HEK293 (cell line): ENCODE data around the gene SORBS2.
A peak's percentile ranks its signal among the peaks of the same experiment; 100 is the strongest.

ENCODE experiments used
- CTCF ChIA-PET: fragments of 350-600 bp; formaldehyde crosslinking; extraction: SDS; loops from one replicate; lab custom pipeline; 2021; ENCODE audit warnings: antibody characterized with exemption; lab: Yijun Ruan, JAX
- POLR2A ChIA-PET: fragments of 300-600 bp; formaldehyde crosslinking; extraction: SDS; loops from one replicate; lab custom pipeline; 2020; ENCODE audit warnings: antibody characterized with exemption, inconsistent platforms; lab: Yijun Ruan, JAX
- H3K27ac ChIP-seq: fragments of 200-500 bp; sonication (Bioruptor generic); 2 replicates; pipeline ENCODE4 v1.5.1; 2014; ENCODE audit warnings: low read depth, low read length, control low read depth, inconsistent platforms; ENCODE audit errors: extremely low read depth
- H3K36me3 ChIP-seq, 2 experiments: fragments of 200-500 bp in 1 of 2; sonication (Bioruptor generic) in 1 of 2; 1 replicate in 1 of 2; 2 replicates in 1 of 2; pipeline ENCODE4 v1.5.1; 2014 to 2017; ENCODE audit warnings: inconsistent platforms in 2 of 2, low read length in 2 of 2; ENCODE audit not compliant: control insufficient read depth in 2 of 2, insufficient read depth in 1 of 2
- H3K4me1 ChIP-seq: fragments of 200-500 bp; sonication (Bioruptor generic); 2 replicates; pipeline ENCODE4 v1.5.1; 2014; ENCODE audit warnings: mild to moderate bottlenecking, low read length, inconsistent platforms; ENCODE audit not compliant: control insufficient read depth, insufficient read depth
- H3K4me3 ChIP-seq: 2 replicates; pipeline ENCODE4 v1.5.1; 2011; ENCODE audit warnings: low read depth, mild to moderate bottlenecking, control low read depth, low read length, moderate library complexity
- H3K9me3 ChIP-seq: fragments of 200-500 bp; sonication (Bioruptor generic); 2 replicates; pipeline ENCODE4 v1.5.1; 2014; ENCODE audit warnings: low read depth, low read length, inconsistent platforms; ENCODE audit not compliant: control insufficient read depth, insufficient read depth
- GLI4 ChIP-seq: fragments of 450-650 bp; formaldehyde crosslinking; IDR thresholded peaks from 2 replicates; pipeline ENCODE4 v1.5.1; 2016; ENCODE audit warnings: missing biosample characterization, missing genetic modification characterization
- HOXC10 ChIP-seq: sonication (generic); formaldehyde crosslinking; IDR thresholded peaks from 2 replicates; pipeline ENCODE4 v1.8.1; 2023; ENCODE audit warnings: mild to moderate bottlenecking, missing genetic modification reagents
- IKZF3 ChIP-seq: fragments of 450-650 bp; IDR thresholded peaks from 2 replicates; pipeline ENCODE4 v1.5.0; 2018; ENCODE audit warnings: missing biosample characterization, mild to moderate bottlenecking, missing genetic modification characterization, moderate library complexity
- KLF9 ChIP-seq: fragments of 450-650 bp; formaldehyde crosslinking; IDR thresholded peaks from 2 replicates; pipeline ENCODE4 v1.5.1; 2016; ENCODE audit warnings: missing biosample characterization, missing genetic modification characterization, low read depth
- ZBTB17 ChIP-seq: fragments of 450-650 bp; formaldehyde crosslinking; IDR thresholded peaks from 2 replicates; pipeline ENCODE4 v1.5.1; 2016; ENCODE audit warnings: missing biosample characterization, missing genetic modification characterization
- ZBTB20 ChIP-seq: fragments of 450-650 bp; formaldehyde crosslinking; IDR thresholded peaks from 2 replicates; pipeline ENCODE4 v1.5.1; 2016; ENCODE audit warnings: missing biosample characterization, missing genetic modification characterization
- ZBTB26 ChIP-seq: fragments of 450-650 bp; formaldehyde crosslinking; optimal IDR thresholded peaks from 2 replicates; pipeline ENCODE3; 2016; ENCODE audit warnings: missing biosample characterization, mild to moderate bottlenecking, missing genetic modification characterization
- ZNF112 ChIP-seq: fragments of 450-650 bp; formaldehyde crosslinking; IDR thresholded peaks from 2 replicates; pipeline ENCODE4 v1.5.0; 2017; ENCODE audit warnings: missing biosample characterization, missing genetic modification characterization
- ZNF114 ChIP-seq: fragments of 450-650 bp; formaldehyde crosslinking; IDR thresholded peaks from 2 replicates; pipeline ENCODE4 v1.5.0; 2017; ENCODE audit warnings: missing biosample characterization, missing genetic modification characterization
- ZNF335 ChIP-seq: fragments of 450-650 bp; formaldehyde crosslinking; conservative IDR thresholded peaks from 2 replicates; pipeline ENCODE4 v1.5.1; 2016; ENCODE audit warnings: missing biosample characterization, missing genetic modification characterization
- ZNF341 ChIP-seq: fragments of 450-650 bp; formaldehyde crosslinking; IDR thresholded peaks from 2 replicates; pipeline ENCODE4; 2016; ENCODE audit warnings: low read depth, missing biosample characterization, missing genetic modification characterization
- ZNF37A ChIP-seq: fragments of 450-650 bp; IDR thresholded peaks from 2 replicates; pipeline ENCODE4 v1.5.1; 2018; ENCODE audit warnings: missing biosample characterization, missing genetic modification characterization
- ZNF391 ChIP-seq: fragments of 450-650 bp; formaldehyde crosslinking; IDR thresholded peaks from 2 replicates; pipeline ENCODE4 v1.5.1; 2016; ENCODE audit warnings: low read depth, missing biosample characterization, missing genetic modification characterization, borderline replicate concordance
- ZNF561 ChIP-seq: fragments of 450-650 bp; IDR thresholded peaks from 2 replicates; pipeline ENCODE4 v1.5.1; 2018; ENCODE audit warnings: missing biosample characterization, missing genetic modification characterization, borderline replicate concordance
- ZNF600 ChIP-seq: fragments of 450-650 bp; formaldehyde crosslinking; IDR thresholded peaks from 2 replicates; pipeline ENCODE4 v1.5.1; 2016; ENCODE audit warnings: missing biosample characterization, missing genetic modification characterization
- ZSCAN30 ChIP-seq: fragments of 450-650 bp; IDR thresholded peaks from 2 replicates; pipeline ENCODE4 v1.5.1; 2018; ENCODE audit warnings: missing biosample characterization, mild to moderate bottlenecking, missing genetic modification characterization, moderate library complexity
- TF ChIP-seq, protein P1 (sequence below): fragments of 450-650 bp; formaldehyde crosslinking; IDR thresholded peaks from 2 replicates; pipeline ENCODE4 v1.5.1; 2016; ENCODE audit warnings: missing biosample characterization, missing genetic modification characterization, borderline replicate concordance

The SORBS2 gene

GRCh38 chr4:185538806-185539205 lies 273.2 kb downstream of the SORBS2 start:
- CTCF ChIA-PET: no interaction called here
- H3K36me3 ChIP-seq: no peaks in the 10 kb centered on the region
- no peak for TF ChIP-seq ZNF391 (tag by site-specific recombination)
- no peak for TF ChIP-seq ZSCAN30 (tag by site-specific recombination)
- no peak overlapping the region for H3K4me3 ChIP-seq
- POLR2A ChIA-PET: no interaction called here
- H3K4me1 ChIP-seq: no peaks in the 10 kb centered on the region
- H3K9me3 ChIP-seq: no peaks in the 10 kb centered on the region
- no peak overlapping the region for H3K27ac ChIP-seq

DNA sequence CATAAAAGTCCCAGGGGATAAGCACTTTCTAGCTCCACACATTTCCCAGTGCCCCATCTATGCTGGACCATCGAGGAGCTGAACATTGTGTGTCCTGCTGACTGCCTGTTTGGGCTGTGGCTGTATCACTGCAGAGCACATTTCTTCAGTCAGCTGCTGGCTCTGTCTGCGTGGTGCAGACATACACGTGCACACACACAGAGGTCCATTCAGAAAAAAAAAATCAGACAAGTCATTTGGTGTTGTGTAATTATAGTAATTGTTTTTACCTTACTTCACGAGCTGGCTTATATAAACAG lies 275.6 kb downstream of the SORBS2 start:
- Histone ChIP-seq H3K4me3 (no peak overlapping the region), H3K9me3 (no peaks in the 10 kb centered on the region), H3K4me1 (no peaks in the 10 kb centered on the region), H3K36me3 (no peaks in the 10 kb centered on the region), H3K27ac (no peak overlapping the region)
- TF ChIP-seq GLI4 (tag by site-specific recombination) (no peak), ZBTB26 (tag by site-specific recombination) (no peak), ZBTB17 (tag by site-specific recombination) (peak; percentile 57), ZNF335 (tag by site-specific recombination) (peak; percentile 85), ZNF112 (tag by site-specific recombination) (no peak), KLF9 (tag by site-specific recombination) (no peak), ZNF600 (tag by site-specific recombination) (peak; percentile 50; the same call in 1 of the 2 replicates)
- CTCF ChIA-PET: interaction anchor here (1.8 kb wide), 1 partner anchor 61 kb away, joined by 5 read pairs; no protein-coding TSS in a partner anchor
- POLR2A ChIA-PET: interaction anchor here (1.1 to 1.8 kb wide), 3 partner anchors 8 to 23 kb away, joined by 3 to 7 read pairs (median 3); no protein-coding TSS in a partner anchor

GRCh38 chr4:185535612-185536410 lies 276.2 kb downstream of the SORBS2 start:
- ChIA-PET CTCF (interaction anchor here (1.0 to 1.8 kb wide), 2 partner anchors 9 to 62 kb away, joined by 4 to 5 read pairs; no protein-coding TSS in a partner anchor), POLR2A (interaction anchor here (0.6 to 1.8 kb wide), 19 partner anchors 8 to 634 kb away, joined by 3 to 7 read pairs (median 4); partner anchors contain the start of gene CCDC110)
- H3K4me1 ChIP-seq: no peaks in the 10 kb centered on the region
- TF ChIP-seq ZNF561 (tag by site-specific recombination): 0 out of 2 replicates have a peak, but pooled peaks have one; percentile 10
- TF ChIP-seq ZNF341 (tag by site-specific recombination): no peak
- 0 out of 2 replicates have a peak, but pooled peaks have one; percentile 9 for TF ChIP-seq ZBTB20 (tag by site-specific recombination)
- no peak for TF ChIP-seq ZNF114 (tag by site-specific recombination)
- TF ChIP-seq HOXC10: no peak
- 0 out of 2 replicates have a peak, but pooled peaks have one; percentile 6 for TF ChIP-seq IKZF3 (tag by site-specific recombination)
- TF ChIP-seq, protein P1, sequence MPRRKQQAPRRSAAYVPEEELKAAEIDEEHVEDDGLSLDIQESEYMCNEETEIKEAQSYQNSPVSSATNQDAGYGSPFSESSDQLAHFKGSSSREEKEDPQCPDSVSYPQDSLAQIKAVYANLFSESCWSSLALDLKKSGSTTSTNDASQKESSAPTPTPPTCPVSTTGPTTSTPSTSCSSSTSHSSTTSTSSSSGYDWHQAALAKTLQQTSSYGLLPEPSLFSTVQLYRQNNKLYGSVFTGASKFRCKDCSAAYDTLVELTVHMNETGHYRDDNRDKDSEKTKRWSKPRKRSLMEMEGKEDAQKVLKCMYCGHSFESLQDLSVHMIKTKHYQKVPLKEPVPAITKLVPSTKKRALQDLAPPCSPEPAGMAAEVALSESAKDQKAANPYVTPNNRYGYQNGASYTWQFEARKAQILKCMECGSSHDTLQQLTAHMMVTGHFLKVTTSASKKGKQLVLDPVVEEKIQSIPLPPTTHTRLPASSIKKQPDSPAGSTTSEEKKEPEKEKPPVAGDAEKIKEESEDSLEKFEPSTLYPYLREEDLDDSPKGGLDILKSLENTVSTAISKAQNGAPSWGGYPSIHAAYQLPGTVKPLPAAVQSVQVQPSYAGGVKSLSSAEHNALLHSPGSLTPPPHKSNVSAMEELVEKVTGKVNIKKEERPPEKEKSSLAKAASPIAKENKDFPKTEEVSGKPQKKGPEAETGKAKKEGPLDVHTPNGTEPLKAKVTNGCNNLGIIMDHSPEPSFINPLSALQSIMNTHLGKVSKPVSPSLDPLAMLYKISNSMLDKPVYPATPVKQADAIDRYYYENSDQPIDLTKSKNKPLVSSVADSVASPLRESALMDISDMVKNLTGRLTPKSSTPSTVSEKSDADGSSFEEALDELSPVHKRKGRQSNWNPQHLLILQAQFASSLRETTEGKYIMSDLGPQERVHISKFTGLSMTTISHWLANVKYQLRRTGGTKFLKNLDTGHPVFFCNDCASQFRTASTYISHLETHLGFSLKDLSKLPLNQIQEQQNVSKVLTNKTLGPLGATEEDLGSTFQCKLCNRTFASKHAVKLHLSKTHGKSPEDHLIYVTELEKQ (tag by site-specific recombination): no peak
- TF ChIP-seq ZNF37A (tag by site-specific recombination): no peak
- no peaks in the 10 kb centered on the region for H3K36me3 ChIP-seq
- no peaks in the 10 kb centered on the region for H3K9me3 ChIP-seq
- no peak overlapping the region; the same call in 1 of the 2 replicates for H3K27ac ChIP-seq
- peak overlapping the region; percentile 83 for H3K4me3 ChIP-seq
